A673 (cell line): ENCODE measurements around the gene CCDC171.

Source experiments
- EZH2 ChIP-seq: fragments of 200-600 bp; sonication (generic); IDR thresholded peaks from 2 replicates; pipeline ENCODE4 v1.6.1; 2017; ENCODE audit warnings: borderline replicate concordance, low read depth, mild to moderate bottlenecking, mixed read lengths, antibody characterized with exemption, low read length; ENCODE audit not compliant: poor library complexity, severe bottlenecking
- TF ChIP-seq, protein P1 (sequence below): fragments of 300-800, 200-600 bp; sonication (generic); conservative IDR thresholded peaks from 2 replicates; pipeline ENCODE4 v1.5.1; 2017; ENCODE audit warnings: low read depth, mild to moderate bottlenecking, antibody characterized with exemption, low read length, moderate library complexity, mixed read lengths

DNA sequence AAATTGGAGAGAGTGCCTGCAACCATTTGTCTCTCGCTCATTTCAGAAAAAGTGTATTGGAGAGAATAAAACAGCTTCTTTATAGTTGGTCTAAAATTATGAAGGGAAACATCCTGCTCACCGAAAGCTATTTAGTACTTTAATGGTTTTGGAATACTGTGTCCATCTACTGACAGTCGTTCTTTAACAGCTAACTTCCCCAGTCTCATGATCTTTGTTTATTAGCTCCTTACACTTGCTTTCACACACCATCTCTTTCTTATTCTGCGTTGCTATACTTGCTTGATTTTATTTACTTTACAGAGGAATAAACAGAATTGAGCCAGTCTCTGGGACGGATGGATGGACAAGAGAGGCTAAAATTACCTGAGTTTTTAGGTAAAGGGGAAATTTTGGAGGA is 229.3 kb downstream of the CCDC171 start:
- TF ChIP-seq, protein P1, sequence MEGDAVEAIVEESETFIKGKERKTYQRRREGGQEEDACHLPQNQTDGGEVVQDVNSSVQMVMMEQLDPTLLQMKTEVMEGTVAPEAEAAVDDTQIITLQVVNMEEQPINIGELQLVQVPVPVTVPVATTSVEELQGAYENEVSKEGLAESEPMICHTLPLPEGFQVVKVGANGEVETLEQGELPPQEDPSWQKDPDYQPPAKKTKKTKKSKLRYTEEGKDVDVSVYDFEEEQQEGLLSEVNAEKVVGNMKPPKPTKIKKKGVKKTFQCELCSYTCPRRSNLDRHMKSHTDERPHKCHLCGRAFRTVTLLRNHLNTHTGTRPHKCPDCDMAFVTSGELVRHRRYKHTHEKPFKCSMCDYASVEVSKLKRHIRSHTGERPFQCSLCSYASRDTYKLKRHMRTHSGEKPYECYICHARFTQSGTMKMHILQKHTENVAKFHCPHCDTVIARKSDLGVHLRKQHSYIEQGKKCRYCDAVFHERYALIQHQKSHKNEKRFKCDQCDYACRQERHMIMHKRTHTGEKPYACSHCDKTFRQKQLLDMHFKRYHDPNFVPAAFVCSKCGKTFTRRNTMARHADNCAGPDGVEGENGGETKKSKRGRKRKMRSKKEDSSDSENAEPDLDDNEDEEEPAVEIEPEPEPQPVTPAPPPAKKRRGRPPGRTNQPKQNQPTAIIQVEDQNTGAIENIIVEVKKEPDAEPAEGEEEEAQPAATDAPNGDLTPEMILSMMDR, result no peak
- no peak for TF ChIP-seq EZH2
